HG03196 (cell line): ENCODE results near the gene RC3H1.
"Not testable (repeated sequence)": the region's sequence is repeated elsewhere in the genome, so short reads cannot be mapped to it uniquely, and the experiment has no call there.

ENCODE experiments used
- ATAC-seq: cut with Tn5 transposase; IDR thresholded peaks from one replicate; pipeline ENCODE4 v1.9.1; 2021; ENCODE audit not compliant: unreplicated experiment

Gene RC3H1

DNA sequence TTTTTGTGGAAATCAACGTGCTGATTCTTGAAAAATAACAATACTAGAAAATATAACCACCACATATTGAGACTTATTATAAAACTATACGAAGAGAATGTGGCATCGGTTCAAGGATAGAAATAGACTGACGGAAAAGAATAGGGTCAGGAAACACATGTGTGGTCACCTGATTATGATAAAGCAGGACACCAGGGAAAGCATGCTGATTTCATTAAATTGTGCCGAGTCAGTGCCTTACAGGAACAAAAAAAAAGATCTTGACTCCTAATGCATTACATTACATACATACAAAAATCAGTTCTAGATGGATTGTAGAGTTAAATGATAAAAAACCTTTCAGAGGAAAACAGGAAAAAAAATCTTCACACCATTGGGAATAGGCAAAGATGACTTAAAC, 61.5 kb downstream of the RC3H1 start:
- ATAC-seq = no peak

- ATAC-seq = no peak
These were observed 68.0 kb downstream of the RC3H1 start for GRCh38 chr1:173954179-173954578.

DNA sequence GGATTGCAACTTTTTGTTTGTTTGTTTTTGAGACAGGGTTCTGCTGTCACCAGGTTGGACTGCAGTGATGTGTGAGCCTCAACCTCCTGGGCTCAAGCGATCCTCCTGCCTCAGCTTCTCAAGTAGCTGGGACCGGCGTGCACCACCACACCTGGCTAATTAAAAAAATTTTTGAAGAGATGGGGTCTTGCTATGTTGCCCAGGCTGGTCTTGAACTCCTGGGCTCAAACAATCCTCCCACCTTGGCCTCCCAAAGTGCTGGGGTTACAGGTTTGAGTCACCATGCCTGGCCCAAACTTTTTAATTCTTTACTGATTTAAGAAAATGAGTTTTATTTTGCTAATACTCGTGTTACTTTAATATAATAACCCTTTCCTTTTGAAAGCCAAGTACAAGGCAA, 73.6 kb downstream of the RC3H1 start:
- ATAC-seq = no peak

GRCh38 chr1:173946380-173946921, 75.7 kb downstream of the RC3H1 start:
- ATAC-seq = no peak

- ATAC-seq = peak; percentile 51
These were observed 85.1 kb downstream of the RC3H1 start for GRCh38 chr1:173937062-173937461.

DNA sequence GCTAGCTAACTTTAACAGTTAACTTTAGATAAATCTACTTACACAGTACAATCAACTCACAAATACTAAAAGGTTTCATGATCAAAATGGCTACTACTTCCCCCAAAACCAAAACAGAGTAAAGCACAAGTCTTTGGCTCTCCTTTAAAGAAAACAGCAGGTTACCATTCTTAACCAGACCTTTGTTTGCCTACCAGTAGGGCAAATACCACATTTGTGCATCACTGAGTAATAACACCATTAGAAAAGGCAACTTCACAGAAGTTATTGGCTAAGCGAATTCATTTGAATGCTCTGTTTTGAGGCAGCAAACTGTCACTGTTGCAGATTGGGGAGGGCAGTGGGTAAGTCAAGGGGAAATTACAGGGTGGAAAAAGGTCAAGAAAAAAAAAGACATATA, 87.7 kb downstream of the RC3H1 start:
- no peak for ATAC-seq

GRCh38 chr1:173930541-173930940, 91.6 kb downstream of the RC3H1 start:
- ATAC-seq = not testable (repeated sequence)

DNA sequence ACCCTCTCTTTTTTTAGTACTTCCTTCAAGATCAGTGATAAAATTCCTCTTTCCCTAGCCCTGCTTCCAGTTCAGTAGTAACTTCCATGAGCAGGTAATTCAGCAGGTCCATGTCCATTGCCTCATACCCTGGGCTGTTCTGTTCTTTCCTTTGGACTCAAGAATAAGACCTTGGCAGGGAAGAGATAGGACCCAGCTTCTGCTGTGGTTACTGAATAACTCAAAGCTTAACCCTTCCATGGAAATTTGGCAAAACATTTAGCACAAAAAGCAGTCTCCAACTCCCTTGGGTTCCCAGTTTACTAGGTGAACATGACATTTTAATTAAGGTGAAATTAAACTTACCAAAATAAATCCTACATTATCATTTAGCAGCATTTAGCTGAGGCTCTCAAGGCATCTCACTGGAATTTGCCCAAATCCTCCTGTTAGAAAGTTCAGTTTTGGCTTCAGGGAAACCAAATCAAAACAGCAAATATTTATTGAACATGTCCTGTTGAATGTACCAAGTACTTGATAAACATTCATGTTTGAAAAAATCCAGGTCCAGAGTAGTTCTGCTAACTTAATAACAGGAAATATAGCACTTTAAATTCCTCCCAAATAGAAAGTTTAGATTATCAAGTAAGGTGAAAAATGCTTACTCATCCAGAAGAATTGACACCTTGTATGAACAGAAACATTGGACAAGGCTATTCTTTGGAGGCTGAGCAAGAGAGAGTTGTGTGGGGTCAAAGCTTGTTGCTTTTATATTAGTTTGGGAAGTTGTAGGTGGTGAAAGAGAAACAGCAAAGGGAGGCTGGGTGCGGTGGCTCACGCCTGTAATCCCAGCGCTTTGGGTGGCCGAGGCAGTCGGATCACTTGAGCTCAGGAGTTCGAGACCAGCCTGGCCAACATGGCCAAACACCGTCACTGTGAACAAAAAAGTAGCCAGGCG, 96.6 kb downstream of the RC3H1 start:
- ATAC-seq = no peak

- no peak for ATAC-seq
These were observed 101.3 kb downstream of the RC3H1 start for GRCh38 chr1:173920861-173921260.

- no peak for ATAC-seq
These were observed 104.3 kb downstream of the RC3H1 start for GRCh38 chr1:173917635-173918493.

- ATAC-seq = no peak
These were observed 105.0 kb downstream of the RC3H1 start, which contains the start of gene SERPINC1 for GRCh38 chr1:173917149-173917548. Gene SERPINC1, minus strand, starts transcription at chr1:173917327. Its CDS starts 68 bp downstream, at chr1:173917259.

DNA sequence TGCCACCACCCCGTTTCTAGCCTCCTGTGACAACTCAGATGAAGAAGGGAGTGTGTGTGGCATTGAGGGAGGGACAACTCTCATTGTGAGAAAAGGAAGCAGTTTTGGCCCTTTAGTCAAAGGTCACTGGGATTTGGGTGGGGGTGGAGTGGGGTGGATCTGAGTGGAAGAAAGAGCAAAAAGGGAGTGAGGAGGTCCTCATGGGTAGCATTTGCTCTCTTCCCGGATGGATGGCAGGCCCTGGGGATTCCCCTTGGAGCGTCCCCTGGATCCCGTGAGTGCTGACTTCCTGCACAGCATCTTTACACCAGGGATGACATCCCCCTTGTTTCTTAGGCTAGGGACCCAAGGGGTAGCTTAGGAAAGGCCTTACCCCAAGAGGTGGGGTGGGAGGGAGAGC, 105.5 kb downstream of the RC3H1 start:
- no peak for ATAC-seq

DNA sequence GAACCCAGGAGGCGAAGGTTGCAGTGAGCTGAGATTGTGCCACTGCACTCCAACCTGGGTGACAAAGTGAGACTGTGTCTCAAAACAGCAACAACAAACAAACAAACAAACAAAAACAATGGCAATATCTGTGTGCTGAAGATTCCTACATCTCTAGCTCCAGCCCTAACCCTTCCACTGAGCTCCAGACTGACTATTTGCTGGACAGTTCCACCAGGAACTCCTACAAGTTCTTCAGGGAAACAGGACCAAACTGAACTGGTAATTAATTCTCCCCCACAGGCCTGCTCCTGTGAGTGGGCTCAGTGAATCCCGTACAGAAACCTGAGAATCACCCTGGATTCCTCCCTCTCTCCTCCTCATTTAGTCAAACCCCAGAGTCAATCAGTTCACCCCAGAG, 106.6 kb downstream of the RC3H1 start:
- ATAC-seq = no peak

GRCh38 chr1:173914366-173914871, 107.7 kb downstream of the RC3H1 start:
- no peak for ATAC-seq

GRCh38 chr1:173913111-173913510, 109.0 kb downstream of the RC3H1 start:
- no peak for ATAC-seq

- ATAC-seq = no peak
These were observed 118.2 kb downstream of the RC3H1 start for GRCh38 chr1:173903827-173904531.

DNA sequence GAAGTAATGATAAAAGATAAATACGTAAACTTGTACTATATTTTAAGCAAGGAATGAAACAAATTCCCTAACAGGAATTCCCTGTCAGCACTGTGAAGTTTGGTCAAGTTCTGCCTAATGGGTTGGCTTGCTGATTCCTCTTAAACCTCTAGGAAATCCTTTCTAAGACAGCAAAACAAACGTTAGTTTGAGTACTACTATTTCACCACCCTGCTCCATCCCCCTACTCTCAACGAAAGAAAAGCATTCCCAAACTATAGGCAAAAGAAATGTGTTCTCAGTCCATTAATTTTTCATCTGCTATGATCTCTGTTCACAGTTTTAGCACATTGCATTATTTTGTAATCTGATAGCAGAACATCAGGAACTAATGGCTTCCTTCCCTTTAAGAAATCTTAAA, 121.2 kb downstream of the RC3H1 start:
- no peak for ATAC-seq

GRCh38 chr1:173900427-173900826, 121.7 kb downstream of the RC3H1 start:
- no peak for ATAC-seq

- no peak for ATAC-seq
These were observed 128.0 kb downstream of the RC3H1 start for GRCh38 chr1:173894189-173894588.

GRCh38 chr1:173893611-173894010, 128.5 kb downstream of the RC3H1 start:
- ATAC-seq = no peak

GRCh38 chr1:173889885-173890284, 132.3 kb downstream of the RC3H1 start:
- no peak for ATAC-seq
